H1 (cell line): ENCODE measurements around the gene TNFRSF11A. TPM values are rescaled to one million over a fixed set of nuclear protein-coding genes. Genes with fewer than 3 reads are reported as not detected.

Source experiments
- CREB1 ChIP-seq: IDR thresholded peaks from 2 replicates; pipeline ENCODE4 v1.6.1; 2012; ENCODE audit warnings: inconsistent platforms
- polyA plus RNA-seq, 7 experiments: library from polyadenylated mRNA; depleted of rRNA in 3 of 7; stranded (reverse) in 5 of 7; unstranded in 2 of 7; fragments of >200 nt in 5 of 7; fragments of 200-250 nt in 2 of 7; gene quantifications; 1 replicate in 5 of 7; 2 replicates in 1 of 7; 4 replicates in 1 of 7; pipeline versions ENCODE4 v1.2.1 to v1.2.3, GENCODE V29; 2011 to 2013; ENCODE audit warnings: missing spikeins in 2 of 7, mixed read lengths in 2 of 7
- total RNA-seq: library from RNA; stranded (reverse); fragmentation: NEBNext Ultra II Directional; extraction: Animal tissue kit (Norgen Biotek cat#: 25700); gene quantifications from 2 replicates; pipeline ENCODE4 v1.2.1, GENCODE V29; 2021

TNFRSF11A gene
- total and polyA plus RNA-seq, 2 of the 8 experiments (the other 6 are each of a cell fraction or from before 2014, with no cell fraction given) = 8.7 to 10.6 TPM

- no peak for TF ChIP-seq CREB1
Measured at GRCh38 chr18:62420513-62421209, 95.6 kb downstream of the TNFRSF11A start (continued).
